Upper lobe of right lung (tissue), 1 donor: ENCODE measurements around the gene ADAMTS4. TPM values are rescaled to one million over a fixed set of nuclear protein-coding genes. Genes with fewer than 3 reads are reported as not detected.
A peak's percentile ranks its signal among the peaks of the same experiment; 100 is the strongest.

Experiments used
- ATAC-seq: fragments of 200-7000 bp; cut with Tn5 transposase; one replicate; pipeline ENCODE4 v1.9.1; 2020; ENCODE audit warnings: mild to moderate bottlenecking, moderate library complexity
- DNase-seq: peaks from one replicate; pipeline ENCODE4 v3.0.0-alpha.2; 2020
- H3K27ac ChIP-seq: fragments of 200-600 bp; one replicate; pipeline ENCODE4 v1.8.0; 2022
- H3K27me3 ChIP-seq: fragments of 200-600 bp; one replicate; pipeline ENCODE4 v1.8.0; 2022; ENCODE audit warnings: mild to moderate bottlenecking
- H3K36me3 ChIP-seq: fragments of 200-600 bp; one replicate; pipeline ENCODE4 v1.8.0; 2022
- H3K4me1 ChIP-seq: fragments of 200-600 bp; one replicate; pipeline ENCODE4 v1.8.0; 2022
- H3K4me3 ChIP-seq: fragments of 200-600 bp; one replicate; pipeline ENCODE4 v1.8.0; 2022; ENCODE audit warnings: mild to moderate bottlenecking
- H3K9me3 ChIP-seq: fragments of 200-600 bp; one replicate; pipeline ENCODE4 v1.8.0; 2022
- intact Hi-C: fragments of 100-400 bp; cut with DNase I; formaldehyde crosslinking; loops from one replicate; pipeline ENCODE4 v1.11.0; 2022
- total RNA-seq: library from RNA; stranded (reverse); fragmentation: NEBNext Ultra II Directional; extraction: Animal tissue kit (Norgen Biotek cat#: 25700); gene quantifications from one replicate; pipeline ENCODE4 v1.2.1, GENCODE V29; 2021
- TF ChIP-seq, protein P1 (sequence below): fragments of 200-600 bp; IDR thresholded peaks from one replicate; pipeline ENCODE4 v1.8.0; 2022; ENCODE audit warnings: antibody characterized with exemption
- donor health status: DM: no; HTN: yes; CAD: no; lungs with severe emphysema.

The ADAMTS4 gene
- total RNA-seq, 1 donor from 2014 or later: 7.8 TPM

DNA sequence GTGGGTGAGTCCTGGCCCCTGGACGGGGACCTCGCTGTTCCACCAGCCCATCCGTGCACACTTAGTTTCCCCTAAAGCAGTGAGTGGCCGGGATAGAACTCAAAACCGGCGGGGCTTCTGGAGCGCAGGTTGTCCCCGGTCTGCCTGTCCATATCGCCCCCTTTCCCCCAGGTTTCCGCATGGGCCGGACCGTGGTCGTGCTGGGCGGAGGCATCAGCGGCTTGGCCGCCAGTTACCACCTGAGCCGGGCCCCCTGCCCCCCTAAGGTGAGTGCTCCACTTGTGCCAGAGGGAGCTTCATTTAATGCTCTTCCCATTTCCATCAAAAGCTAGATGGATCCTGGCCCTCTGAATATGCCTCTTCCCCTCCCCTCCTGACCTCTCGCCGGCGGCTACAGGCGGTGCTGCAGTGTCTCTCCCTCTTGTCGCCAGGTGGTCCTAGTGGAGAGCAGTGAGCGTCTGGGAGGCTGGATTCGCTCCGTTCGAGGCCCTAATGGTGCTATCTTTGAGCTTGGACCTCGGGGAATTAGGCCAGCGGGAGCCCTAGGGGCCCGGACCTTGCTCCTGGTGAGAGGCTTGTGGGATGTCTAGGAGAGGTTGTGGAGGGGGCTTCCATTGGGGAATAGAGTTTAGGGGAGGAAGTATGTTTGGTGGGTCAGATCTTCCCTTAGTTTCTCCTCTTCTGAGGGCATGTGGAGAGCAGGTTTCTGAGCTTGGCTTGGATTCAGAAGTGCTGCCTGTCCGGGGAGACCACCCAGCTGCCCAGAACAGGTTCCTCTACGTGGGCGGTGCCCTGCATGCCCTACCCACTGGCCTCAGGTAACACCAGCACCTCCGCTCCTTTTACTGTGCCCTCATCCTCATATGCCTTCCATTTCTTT is 31.9 kb downstream of the ADAMTS4 start:
- intact Hi-C loops: no loop called here
- H3K36me3 ChIP-seq: peaks cover 62% of the 10 kb centered on the region

DNA sequence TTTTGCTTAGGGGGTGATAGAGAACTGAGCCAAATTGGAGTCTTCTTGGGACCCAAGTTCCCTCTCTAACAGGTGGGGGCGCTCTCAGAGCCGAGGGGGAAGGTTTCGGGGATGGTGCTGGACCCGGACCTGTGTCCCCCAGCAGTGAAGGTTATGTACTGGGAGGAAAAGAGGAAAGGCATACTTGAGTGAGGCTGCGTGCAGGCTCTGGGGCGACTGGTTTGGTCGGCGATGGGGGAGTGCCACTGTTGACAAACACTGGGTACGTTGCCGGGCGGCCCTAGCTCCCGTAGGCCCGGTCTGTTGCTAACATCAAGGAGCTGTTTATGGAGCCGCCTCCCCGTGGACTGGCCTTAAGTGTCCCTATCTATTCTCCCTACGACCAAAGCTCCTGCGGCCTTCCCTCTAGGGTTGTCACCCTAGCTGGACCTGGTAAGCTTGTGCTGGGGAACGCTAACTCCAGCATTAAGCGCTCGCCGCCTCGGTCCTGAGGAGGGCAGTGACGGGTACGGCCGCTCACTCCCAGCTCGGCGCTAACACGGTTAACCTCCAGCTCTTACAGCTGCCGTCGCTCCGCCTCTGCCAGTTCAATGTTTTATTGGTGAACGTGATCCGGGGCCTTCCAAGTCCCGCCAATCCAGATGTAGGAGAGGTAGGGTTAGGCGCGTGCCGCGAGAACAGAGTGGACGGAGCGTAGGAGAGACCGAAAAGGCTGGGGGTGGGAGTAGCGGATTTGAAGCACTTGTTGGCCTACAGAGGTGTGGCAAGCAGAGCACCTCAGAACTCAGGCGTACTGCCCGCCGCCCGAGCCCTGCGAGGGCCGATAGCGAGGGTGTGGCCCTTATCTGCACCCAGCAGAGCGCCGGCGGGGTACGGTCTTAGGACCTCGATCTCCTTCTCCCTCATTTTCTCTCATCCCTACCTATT is 32.8 kb downstream of the ADAMTS4 start, which contains the start of gene PPOX:
TSS of gene PPOX (plus strand) at position 685 of the 927 bp plus-strand sequence. CDS start 422 bp downstream, outside the sequence.
- no peaks in the 10 kb centered on the region for H3K27me3 ChIP-seq
- DNase-seq: peak; percentile 97
- TF ChIP-seq, protein P1, sequence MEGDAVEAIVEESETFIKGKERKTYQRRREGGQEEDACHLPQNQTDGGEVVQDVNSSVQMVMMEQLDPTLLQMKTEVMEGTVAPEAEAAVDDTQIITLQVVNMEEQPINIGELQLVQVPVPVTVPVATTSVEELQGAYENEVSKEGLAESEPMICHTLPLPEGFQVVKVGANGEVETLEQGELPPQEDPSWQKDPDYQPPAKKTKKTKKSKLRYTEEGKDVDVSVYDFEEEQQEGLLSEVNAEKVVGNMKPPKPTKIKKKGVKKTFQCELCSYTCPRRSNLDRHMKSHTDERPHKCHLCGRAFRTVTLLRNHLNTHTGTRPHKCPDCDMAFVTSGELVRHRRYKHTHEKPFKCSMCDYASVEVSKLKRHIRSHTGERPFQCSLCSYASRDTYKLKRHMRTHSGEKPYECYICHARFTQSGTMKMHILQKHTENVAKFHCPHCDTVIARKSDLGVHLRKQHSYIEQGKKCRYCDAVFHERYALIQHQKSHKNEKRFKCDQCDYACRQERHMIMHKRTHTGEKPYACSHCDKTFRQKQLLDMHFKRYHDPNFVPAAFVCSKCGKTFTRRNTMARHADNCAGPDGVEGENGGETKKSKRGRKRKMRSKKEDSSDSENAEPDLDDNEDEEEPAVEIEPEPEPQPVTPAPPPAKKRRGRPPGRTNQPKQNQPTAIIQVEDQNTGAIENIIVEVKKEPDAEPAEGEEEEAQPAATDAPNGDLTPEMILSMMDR: peak; percentile 37
- peak; percentile 97 for ATAC-seq
- intact Hi-C loops: no loop called here
- H3K36me3 ChIP-seq: peaks cover 54% of the 10 kb centered on the region
- H3K4me1 ChIP-seq: peaks cover 15% of the 10 kb centered on the region
- no peaks in the 10 kb centered on the region for H3K9me3 ChIP-seq
- H3K27ac ChIP-seq: peak within 1 kb of the TSS; percentile 97
- peak within 1 kb of the TSS; percentile 68 for H3K4me3 ChIP-seq

More for the DNA sequence above, 31.9 kb downstream of the ADAMTS4 start:
- TF ChIP-seq, protein P1: no peak
- ATAC-seq (no peak), DNase-seq (no peak)
- peaks cover 13% of the 10 kb centered on the region for H3K4me1 ChIP-seq
- H3K9me3 ChIP-seq: no peaks in the 10 kb centered on the region
- H3K27me3 ChIP-seq: no peaks in the 10 kb centered on the region
- H3K4me3 ChIP-seq: peak overlapping the region; percentile 68
- H3K27ac ChIP-seq: peak overlapping the region; percentile 97

DNA sequence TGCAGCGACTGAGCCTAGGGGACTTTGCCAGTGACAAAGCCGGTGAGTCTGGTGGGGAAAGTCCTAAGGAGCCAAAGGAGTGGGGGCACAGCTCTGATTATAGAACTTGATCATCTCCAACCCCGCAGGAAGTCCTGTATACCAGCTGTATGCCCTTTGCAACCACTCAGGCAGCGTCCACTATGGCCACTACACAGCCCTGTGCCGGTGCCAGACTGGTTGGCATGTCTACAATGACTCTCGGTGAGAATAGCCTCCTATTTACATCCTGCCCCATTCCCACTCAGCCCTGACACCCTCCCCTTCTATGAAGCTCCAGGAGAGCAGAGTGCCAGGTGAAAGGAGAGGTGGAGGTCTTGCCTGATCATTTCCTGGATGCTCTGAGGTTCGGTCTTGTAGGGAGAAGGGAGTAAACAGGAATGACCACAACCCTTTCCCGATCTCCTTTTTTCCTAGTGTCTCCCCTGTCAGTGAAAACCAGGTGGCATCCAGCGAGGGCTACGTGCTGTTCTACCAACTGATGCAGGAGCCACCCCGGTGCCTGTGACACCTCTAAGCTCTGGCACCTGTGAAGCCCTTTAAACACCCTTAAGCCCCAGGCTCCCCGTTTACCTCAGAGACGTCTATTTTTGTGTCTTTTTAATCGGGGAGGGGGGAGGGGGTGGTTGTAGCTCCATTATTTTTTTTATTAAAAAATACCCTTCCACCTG is 33.8 kb downstream of the ADAMTS4 start:
- Histone ChIP-seq H3K9me3 (no peaks in the 10 kb centered on the region), H3K4me1 (peaks cover 24% of the 10 kb centered on the region), H3K36me3 (peaks cover 45% of the 10 kb centered on the region), H3K4me3 (peak overlapping the region; percentile 68), H3K27me3 (no peaks in the 10 kb centered on the region), H3K27ac (peak overlapping the region; percentile 97)
- ATAC-seq (no peak), DNase-seq (peak; percentile 53)
- intact Hi-C loops: no loop called here
- TF ChIP-seq, protein P1: no peak

DNA sequence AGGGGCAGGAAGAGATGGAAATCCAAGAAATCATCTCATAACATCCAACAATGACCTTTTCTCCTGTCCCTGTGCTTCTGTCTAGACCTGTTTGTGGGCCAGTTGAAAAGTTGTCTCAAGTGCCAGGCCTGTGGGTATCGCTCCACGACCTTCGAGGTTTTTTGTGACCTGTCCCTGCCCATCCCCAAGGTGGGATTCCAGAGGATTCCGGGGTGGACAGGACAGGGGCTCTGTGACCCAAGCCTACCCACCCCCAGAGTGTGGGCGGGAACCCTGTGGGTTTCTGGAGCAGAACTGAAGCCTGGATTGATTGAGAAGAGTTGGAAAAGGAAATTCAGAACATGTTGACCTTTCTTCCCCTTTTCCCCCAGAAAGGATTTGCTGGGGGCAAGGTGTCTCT is 35.1 kb downstream of the ADAMTS4 start:
- ATAC-seq (no peak), DNase-seq (peak; percentile 48)
- no peak overlapping the region for H3K27ac ChIP-seq
- H3K9me3 ChIP-seq: no peaks in the 10 kb centered on the region
- H3K4me1 ChIP-seq: peaks cover 29% of the 10 kb centered on the region
- H3K36me3 ChIP-seq: peaks cover 33% of the 10 kb centered on the region
- intact Hi-C loops: no loop called here
- H3K4me3 ChIP-seq: no peak overlapping the region
- H3K27me3 ChIP-seq: no peaks in the 10 kb centered on the region
- TF ChIP-seq, protein P1: no peak

DNA sequence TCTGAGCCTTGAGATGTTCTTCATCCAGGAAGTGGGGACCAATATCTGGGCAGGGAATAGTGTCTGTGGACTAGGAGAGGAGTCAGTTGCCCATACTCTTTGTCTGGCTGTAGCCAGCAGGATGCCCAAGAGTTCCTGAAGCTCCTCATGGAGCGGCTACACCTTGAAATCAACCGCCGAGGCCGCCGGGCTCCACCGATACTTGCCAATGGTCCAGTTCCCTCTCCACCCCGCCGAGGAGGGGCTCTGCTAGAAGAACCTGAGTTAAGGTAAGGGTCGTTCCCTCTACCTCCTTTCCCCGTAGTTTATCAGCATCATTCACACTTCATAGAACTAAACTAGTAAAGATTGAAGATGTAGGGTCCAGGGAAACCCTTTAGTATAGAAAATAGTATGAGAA is 36.0 kb downstream of the ADAMTS4 start:
- ATAC-seq (no peak), DNase-seq (no peak)
- Histone ChIP-seq H3K27ac (no peak overlapping the region), H3K27me3 (no peaks in the 10 kb centered on the region), H3K4me3 (no peak overlapping the region), H3K4me1 (peaks cover 30% of the 10 kb centered on the region), H3K36me3 (peaks cover 33% of the 10 kb centered on the region), H3K9me3 (no peaks in the 10 kb centered on the region)
- intact Hi-C loops: no loop called here
- TF ChIP-seq, protein P1: no peak
